GM23338 (cell line): ENCODE results near the gene TSPAN4. TPM values are rescaled to one million over a fixed set of nuclear protein-coding genes. Genes with fewer than 3 reads are reported as not detected.

Experiments used
- ATAC-seq: fragments of 200-7000 bp; cut with Tn5 transposase; 3 replicates; pipeline ENCODE4 v1.9.1; 2020
- DNase-seq: peaks from one replicate; pipeline ENCODE4 v3.0.0-alpha.2; 2015; ENCODE audit warnings: low spot score
- H2AFZ ChIP-seq: fragments of 200-600 bp; sonication (generic); 2 replicates; pipeline ENCODE4 v1.8.0; 2016; ENCODE audit warnings: antibody characterized with exemption, mild to moderate bottlenecking, moderate library complexity
- H3F3A ChIP-seq: fragments of 200-600 bp; sonication (generic); replicated peaks from 2 replicates; pipeline ENCODE4 v1.8.0; 2017; ENCODE audit warnings: antibody characterized with exemption, mixed run types, low read depth
- H3K27ac ChIP-seq: fragments of 200-600 bp; sonication (generic); 2 replicates; pipeline ENCODE4 v1.6.1; 2016; ENCODE audit warnings: low read depth
- H3K27me3 ChIP-seq: fragments of 200-600 bp; sonication (generic); 2 replicates; pipeline ENCODE4 v1.8.0; 2016; ENCODE audit warnings: mild to moderate bottlenecking, mixed run types, moderate library complexity; ENCODE audit not compliant: insufficient read depth
- H3K36me3 ChIP-seq: fragments of 200-600 bp; sonication (generic); 2 replicates; pipeline ENCODE4 v1.8.0; 2016; ENCODE audit warnings: mild to moderate bottlenecking; ENCODE audit not compliant: insufficient read depth
- H3K4me1 ChIP-seq: fragments of 200-600 bp; sonication (generic); 2 replicates; pipeline ENCODE4 v1.8.0; 2016; ENCODE audit warnings: mild to moderate bottlenecking, moderate library complexity; ENCODE audit not compliant: insufficient read depth
- H3K4me2 ChIP-seq: fragments of 200-600 bp; sonication (generic); 2 replicates; pipeline ENCODE4 v1.7.1; 2017; ENCODE audit warnings: mixed run types
- H3K4me3 ChIP-seq: fragments of 200-600 bp; sonication (generic); 2 replicates; pipeline ENCODE4 v1.6.1; 2016; ENCODE audit warnings: mixed run types
- H3K79me2 ChIP-seq: fragments of 200-600 bp; sonication (generic); replicated peaks from 2 replicates; pipeline ENCODE4 v1.8.0; 2017; ENCODE audit warnings: mild to moderate bottlenecking; ENCODE audit not compliant: insufficient read depth
- H3K9me2 ChIP-seq: fragments of 200-600 bp; sonication (generic); 2 replicates; pipeline ENCODE4 v1.8.0; 2017; ENCODE audit not compliant: insufficient read depth
- H4K20me1 ChIP-seq: fragments of 200-600 bp; sonication (generic); replicated peaks from 2 replicates; pipeline ENCODE4 v1.8.0; 2017; ENCODE audit warnings: mild to moderate bottlenecking; ENCODE audit not compliant: insufficient read depth
- H3K27ac Mint-ChIP-seq: 2 replicates; pipeline ENCODE4 v1.8.0; 2020; ENCODE audit warnings: inconsistent platforms, mild to moderate bottlenecking, moderate library complexity, mixed read lengths
- H3K27me3 Mint-ChIP-seq: 3 replicates; pipeline ENCODE4 v1.8.0; 2022; ENCODE audit warnings: low read depth, mild to moderate bottlenecking, moderate library complexity, mixed read lengths, inconsistent platforms; ENCODE audit not compliant: insufficient read depth, poor library complexity
- H3K36me3 Mint-ChIP-seq: 3 replicates; pipeline ENCODE4 v1.8.0; 2021; ENCODE audit warnings: low read depth, mild to moderate bottlenecking, inconsistent platforms, moderate library complexity, mixed read lengths
- H3K4me1 Mint-ChIP-seq: 3 replicates; pipeline ENCODE4 v1.8.0; 2020; ENCODE audit warnings: mild to moderate bottlenecking, inconsistent platforms, mixed read lengths
- H3K4me3 Mint-ChIP-seq: 3 replicates; pipeline ENCODE4 v1.8.0; 2021; ENCODE audit warnings: moderate library complexity, mild to moderate bottlenecking, inconsistent platforms, mixed read lengths
- H3K9me3 Mint-ChIP-seq: 3 replicates; pipeline ENCODE4 v1.8.0; 2020; ENCODE audit warnings: moderate library complexity, mild to moderate bottlenecking, inconsistent platforms, mixed read lengths
- EZH2 ChIP-seq: fragments of 200-600 bp; sonication (generic); IDR thresholded peaks from one replicate; pipeline ENCODE4 v1.8.0; 2017; ENCODE audit warnings: antibody characterized with exemption, mild to moderate bottlenecking, low read depth; ENCODE audit not compliant: unreplicated experiment
- EZH2phosphoT487 ChIP-seq: fragments of 200-600 bp; sonication (generic); IDR thresholded peaks from one replicate; pipeline ENCODE4 v1.8.1; 2018; ENCODE audit warnings: antibody characterized with exemption; ENCODE audit not compliant: unreplicated experiment
- JUNB ChIP-seq: IDR thresholded peaks from one replicate; pipeline ENCODE4 v1.6.1; 2016; ENCODE audit warnings: antibody characterized with exemption; ENCODE audit not compliant: unreplicated experiment
- POLR2AphosphoS5 ChIP-seq: IDR thresholded peaks from 2 replicates; pipeline ENCODE4 v1.6.1; 2016; ENCODE audit warnings: antibody characterized with exemption, low read depth
- STAT1 ChIP-seq: IDR thresholded peaks from one replicate; pipeline ENCODE4 v1.6.1; 2016; ENCODE audit warnings: antibody characterized with exemption; ENCODE audit not compliant: unreplicated experiment
- ZNF114 ChIP-seq: fragments of 250-450 bp; sonication (Bioruptor Pico); IDR thresholded peaks from 2 replicates; pipeline ENCODE4 v1.5.0; 2020; ENCODE audit warnings: mild to moderate bottlenecking, moderate library complexity
- ZNF331 ChIP-seq: fragments of 250-450 bp; sonication (Bioruptor Pico); IDR thresholded peaks from 2 replicates; pipeline ENCODE4 v1.5.0; 2020; ENCODE audit warnings: low read depth, mild to moderate bottlenecking, moderate library complexity
- polyA plus RNA-seq: library from polyadenylated mRNA; unstranded; fragments of >200 nt; fragmentation: Nextera tagmentation; extraction: Ambion mirVana; gene quantifications from 2 replicates; pipeline ENCODE4 v1.2.1, GENCODE V29; 2016
- total RNA-seq: library from RNA; depleted of rRNA; stranded (reverse); fragments of >200 nt; shearing (Covaris generic); gene quantifications from 2 replicates; pipeline ENCODE4 v1.2.3, GENCODE V29; 2014
- TF ChIP-seq, protein P1 (sequence below): IDR thresholded peaks from one replicate; pipeline ENCODE4 v1.6.1; 2018; ENCODE audit warnings: antibody characterized with exemption; ENCODE audit not compliant: unreplicated experiment
- TF ChIP-seq, protein P2 (sequence below), 2 experiments: fragments of 200-600 bp in 1 of 2; sonication (generic) in 1 of 2; conservative IDR thresholded peaks; 2 replicates each; pipeline versions ENCODE4 v1.5.1 to v1.6.1; 2016 to 2017; ENCODE audit warnings: antibody characterized with exemption in 2 of 2, low read depth in 2 of 2, mild to moderate bottlenecking in 2 of 2, moderate library complexity in 1 of 2
- TF ChIP-seq, protein P3 (sequence below): fragments of 250-450 bp; sonication (Bioruptor Pico); IDR thresholded peaks from 2 replicates; pipeline ENCODE4 v1.5.0; 2020; ENCODE audit warnings: mild to moderate bottlenecking, moderate library complexity

The TSPAN4 gene
- total and polyA plus RNA-seq, 2 experiments from 2014 or later, result 76.8 to 150 TPM

DNA sequence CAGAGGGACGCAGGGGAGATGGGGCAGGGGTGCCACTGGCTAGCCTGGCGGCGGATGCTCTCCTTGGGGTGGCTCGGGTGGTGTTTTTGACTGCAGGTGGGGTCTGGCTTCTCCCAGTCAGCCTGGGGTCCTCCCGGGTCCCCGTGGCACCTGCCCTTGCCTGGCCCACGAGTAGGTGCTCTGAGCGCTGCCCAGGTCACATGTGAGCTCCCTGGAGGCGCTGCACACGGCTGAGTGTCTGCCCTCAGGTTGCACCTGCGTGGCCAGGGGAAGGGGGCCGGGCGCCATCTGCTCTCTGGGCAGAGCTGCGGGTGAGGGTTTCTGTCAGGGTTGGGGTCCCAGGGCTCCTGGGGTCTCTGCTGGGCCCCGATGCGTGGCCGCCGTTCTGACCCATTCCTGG, 5.2 kb downstream of the TSPAN4 start (continued):
- TF ChIP-seq, protein P1, sequence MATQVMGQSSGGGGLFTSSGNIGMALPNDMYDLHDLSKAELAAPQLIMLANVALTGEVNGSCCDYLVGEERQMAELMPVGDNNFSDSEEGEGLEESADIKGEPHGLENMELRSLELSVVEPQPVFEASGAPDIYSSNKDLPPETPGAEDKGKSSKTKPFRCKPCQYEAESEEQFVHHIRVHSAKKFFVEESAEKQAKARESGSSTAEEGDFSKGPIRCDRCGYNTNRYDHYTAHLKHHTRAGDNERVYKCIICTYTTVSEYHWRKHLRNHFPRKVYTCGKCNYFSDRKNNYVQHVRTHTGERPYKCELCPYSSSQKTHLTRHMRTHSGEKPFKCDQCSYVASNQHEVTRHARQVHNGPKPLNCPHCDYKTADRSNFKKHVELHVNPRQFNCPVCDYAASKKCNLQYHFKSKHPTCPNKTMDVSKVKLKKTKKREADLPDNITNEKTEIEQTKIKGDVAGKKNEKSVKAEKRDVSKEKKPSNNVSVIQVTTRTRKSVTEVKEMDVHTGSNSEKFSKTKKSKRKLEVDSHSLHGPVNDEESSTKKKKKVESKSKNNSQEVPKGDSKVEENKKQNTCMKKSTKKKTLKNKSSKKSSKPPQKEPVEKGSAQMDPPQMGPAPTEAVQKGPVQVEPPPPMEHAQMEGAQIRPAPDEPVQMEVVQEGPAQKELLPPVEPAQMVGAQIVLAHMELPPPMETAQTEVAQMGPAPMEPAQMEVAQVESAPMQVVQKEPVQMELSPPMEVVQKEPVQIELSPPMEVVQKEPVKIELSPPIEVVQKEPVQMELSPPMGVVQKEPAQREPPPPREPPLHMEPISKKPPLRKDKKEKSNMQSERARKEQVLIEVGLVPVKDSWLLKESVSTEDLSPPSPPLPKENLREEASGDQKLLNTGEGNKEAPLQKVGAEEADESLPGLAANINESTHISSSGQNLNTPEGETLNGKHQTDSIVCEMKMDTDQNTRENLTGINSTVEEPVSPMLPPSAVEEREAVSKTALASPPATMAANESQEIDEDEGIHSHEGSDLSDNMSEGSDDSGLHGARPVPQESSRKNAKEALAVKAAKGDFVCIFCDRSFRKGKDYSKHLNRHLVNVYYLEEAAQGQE, result no peak
- no peak for TF ChIP-seq JUNB
- TF ChIP-seq, protein P2, sequence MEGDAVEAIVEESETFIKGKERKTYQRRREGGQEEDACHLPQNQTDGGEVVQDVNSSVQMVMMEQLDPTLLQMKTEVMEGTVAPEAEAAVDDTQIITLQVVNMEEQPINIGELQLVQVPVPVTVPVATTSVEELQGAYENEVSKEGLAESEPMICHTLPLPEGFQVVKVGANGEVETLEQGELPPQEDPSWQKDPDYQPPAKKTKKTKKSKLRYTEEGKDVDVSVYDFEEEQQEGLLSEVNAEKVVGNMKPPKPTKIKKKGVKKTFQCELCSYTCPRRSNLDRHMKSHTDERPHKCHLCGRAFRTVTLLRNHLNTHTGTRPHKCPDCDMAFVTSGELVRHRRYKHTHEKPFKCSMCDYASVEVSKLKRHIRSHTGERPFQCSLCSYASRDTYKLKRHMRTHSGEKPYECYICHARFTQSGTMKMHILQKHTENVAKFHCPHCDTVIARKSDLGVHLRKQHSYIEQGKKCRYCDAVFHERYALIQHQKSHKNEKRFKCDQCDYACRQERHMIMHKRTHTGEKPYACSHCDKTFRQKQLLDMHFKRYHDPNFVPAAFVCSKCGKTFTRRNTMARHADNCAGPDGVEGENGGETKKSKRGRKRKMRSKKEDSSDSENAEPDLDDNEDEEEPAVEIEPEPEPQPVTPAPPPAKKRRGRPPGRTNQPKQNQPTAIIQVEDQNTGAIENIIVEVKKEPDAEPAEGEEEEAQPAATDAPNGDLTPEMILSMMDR (conservative IDR thresholded peaks at IDR 0.05; ENCODE audit: low read depth in 2 of 2), result no peak

DNA sequence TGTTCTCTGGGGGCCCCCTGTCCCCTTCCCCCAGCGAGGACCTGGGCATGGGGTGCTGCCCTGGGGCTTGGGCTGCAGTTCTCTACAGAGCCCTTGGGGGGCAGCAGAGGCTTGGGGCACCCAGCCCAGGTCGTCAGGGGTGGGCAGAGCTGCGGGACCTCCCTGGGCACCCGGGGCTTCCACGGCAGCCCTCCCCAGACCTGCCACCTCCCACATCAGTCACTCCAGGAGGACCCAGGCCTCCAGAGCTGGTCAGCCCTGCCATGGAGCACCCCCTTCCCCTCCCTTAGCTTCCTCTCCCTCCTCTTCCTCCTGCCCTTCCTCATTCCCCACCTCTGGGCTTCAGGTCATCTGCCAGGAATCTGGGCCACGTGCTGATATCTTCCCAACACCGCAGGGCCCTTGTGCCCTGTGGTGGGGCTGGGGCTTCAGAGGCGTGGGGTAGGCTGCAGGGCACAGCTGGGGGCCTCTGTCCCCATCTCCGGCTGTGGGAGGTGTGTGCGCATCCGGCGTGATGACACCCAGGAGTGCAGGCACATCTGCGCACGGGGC, 5.8 kb downstream of the TSPAN4 start:
- Mint-ChIP-seq H3K4me1 (peaks cover 28% of the 10 kb centered on the region), H3K27ac (no peak overlapping the region), H3K9me3 (no peaks in the 10 kb centered on the region), H3K36me3 (no peaks in the 10 kb centered on the region), H3K27me3 (peaks cover 20% of the 10 kb centered on the region), H3K4me3 (peak overlapping the region; percentile 66)
- peak; percentile 70 for DNase-seq
- ATAC-seq, result peak; percentile 7
- Histone ChIP-seq H3F3A (0 out of 2 replicates have a peak, but pooled peaks cover 5% of the 10 kb centered on the region), H3K36me3 (no peaks in the 10 kb centered on the region), H3K9me2 (no peaks in the 10 kb centered on the region), H3K79me2 (0 out of 2 replicates have a peak, but pooled peaks cover 3% of the 10 kb centered on the region), H3K4me1 (peaks cover 31% of the 10 kb centered on the region), H3K27me3 (no peaks in the 10 kb centered on the region), H2AFZ (no peak overlapping the region), H3K4me2 (peak overlapping the region; percentile 90), H3K27ac (no peak overlapping the region), H3K4me3 (peak overlapping the region; percentile 70), H4K20me1 (peaks cover 17% of the 10 kb centered on the region)
- TF ChIP-seq EZH2phosphoT487 (no peak), POLR2AphosphoS5 (no peak), EZH2 (no peak), STAT1 (no peak), ZNF114 (CRISPR knock-in tag) (no peak), ZNF331 (no peak)
- TF ChIP-seq, protein P3, sequence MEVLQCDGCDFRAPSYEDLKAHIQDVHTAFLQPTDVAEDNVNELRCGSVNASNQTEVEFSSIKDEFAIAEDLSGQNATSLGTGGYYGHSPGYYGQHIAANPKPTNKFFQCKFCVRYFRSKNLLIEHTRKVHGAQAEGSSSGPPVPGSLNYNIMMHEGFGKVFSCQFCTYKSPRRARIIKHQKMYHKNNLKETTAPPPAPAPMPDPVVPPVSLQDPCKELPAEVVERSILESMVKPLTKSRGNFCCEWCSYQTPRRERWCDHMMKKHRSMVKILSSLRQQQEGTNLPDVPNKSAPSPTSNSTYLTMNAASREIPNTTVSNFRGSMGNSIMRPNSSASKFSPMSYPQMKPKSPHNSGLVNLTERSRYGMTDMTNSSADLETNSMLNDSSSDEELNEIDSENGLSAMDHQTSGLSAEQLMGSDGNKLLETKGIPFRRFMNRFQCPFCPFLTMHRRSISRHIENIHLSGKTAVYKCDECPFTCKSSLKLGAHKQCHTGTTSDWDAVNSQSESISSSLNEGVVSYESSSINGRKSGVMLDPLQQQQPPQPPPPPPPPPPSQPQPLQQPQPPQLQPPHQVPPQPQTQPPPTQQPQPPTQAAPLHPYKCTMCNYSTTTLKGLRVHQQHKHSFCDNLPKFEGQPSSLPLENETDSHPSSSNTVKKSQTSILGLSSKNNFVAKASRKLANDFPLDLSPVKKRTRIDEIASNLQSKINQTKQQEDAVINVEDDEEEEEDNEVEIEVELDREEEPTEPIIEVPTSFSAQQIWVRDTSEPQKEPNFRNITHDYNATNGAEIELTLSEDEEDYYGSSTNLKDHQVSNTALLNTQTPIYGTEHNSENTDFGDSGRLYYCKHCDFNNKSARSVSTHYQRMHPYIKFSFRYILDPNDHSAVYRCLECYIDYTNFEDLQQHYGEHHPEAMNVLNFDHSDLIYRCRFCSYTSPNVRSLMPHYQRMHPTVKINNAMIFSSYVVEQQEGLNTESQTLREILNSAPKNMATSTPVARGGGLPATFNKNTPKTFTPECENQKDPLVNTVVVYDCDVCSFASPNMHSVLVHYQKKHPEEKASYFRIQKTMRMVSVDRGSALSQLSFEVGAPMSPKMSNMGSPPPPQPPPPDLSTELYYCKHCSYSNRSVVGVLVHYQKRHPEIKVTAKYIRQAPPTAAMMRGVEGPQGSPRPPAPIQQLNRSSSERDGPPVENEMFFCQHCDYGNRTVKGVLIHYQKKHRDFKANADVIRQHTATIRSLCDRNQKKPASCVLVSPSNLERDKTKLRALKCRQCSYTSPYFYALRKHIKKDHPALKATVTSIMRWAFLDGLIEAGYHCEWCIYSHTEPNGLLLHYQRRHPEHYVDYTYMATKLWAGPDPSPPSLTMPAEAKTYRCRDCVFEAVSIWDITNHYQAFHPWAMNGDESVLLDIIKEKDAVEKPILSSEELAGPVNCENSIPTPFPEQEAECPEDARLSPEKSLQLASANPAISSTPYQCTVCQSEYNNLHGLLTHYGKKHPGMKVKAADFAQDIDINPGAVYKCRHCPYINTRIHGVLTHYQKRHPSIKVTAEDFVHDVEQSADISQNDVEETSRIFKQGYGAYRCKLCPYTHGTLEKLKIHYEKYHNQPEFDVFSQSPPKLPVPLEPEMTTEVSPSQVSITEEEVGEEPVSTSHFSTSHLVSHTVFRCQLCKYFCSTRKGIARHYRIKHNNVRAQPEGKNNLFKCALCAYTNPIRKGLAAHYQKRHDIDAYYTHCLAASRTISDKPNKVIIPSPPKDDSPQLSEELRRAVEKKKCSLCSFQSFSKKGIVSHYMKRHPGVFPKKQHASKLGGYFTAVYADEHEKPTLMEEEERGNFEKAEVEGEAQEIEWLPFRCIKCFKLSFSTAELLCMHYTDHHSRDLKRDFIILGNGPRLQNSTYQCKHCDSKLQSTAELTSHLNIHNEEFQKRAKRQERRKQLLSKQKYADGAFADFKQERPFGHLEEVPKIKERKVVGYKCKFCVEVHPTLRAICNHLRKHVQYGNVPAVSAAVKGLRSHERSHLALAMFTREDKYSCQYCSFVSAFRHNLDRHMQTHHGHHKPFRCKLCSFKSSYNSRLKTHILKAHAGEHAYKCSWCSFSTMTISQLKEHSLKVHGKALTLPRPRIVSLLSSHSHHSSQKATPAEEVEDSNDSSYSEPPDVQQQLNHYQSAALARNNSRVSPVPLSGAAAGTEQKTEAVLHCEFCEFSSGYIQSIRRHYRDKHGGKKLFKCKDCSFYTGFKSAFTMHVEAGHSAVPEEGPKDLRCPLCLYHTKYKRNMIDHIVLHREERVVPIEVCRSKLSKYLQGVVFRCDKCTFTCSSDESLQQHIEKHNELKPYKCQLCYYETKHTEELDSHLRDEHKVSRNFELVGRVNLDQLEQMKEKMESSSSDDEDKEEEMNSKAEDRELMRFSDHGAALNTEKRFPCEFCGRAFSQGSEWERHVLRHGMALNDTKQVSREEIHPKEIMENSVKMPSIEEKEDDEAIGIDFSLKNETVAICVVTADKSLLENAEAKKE (CRISPR knock-in tag), result no peak
- TF ChIP-seq, protein P2 (conservative IDR thresholded peaks at IDR 0.05; ENCODE audit: low read depth in 2 of 2), result peak; percentile 72 to 82
